DMS114 treated with DMSO at 0.1 percent for 48 hours (cell line): ENCODE data around the gene DPP6.

Experiments
- DNase-seq: peaks from one replicate; lab custom pipeline; 2025; ENCODE audit not compliant: unreplicated experiment; lab: John Stamatoyannopoulos, UW

Gene DPP6

GRCh38 chr7:154441811-154442210, 389.6 kb downstream of the DPP6 start:
- no peak for DNase-seq

GRCh38 chr7:154442939-154443338, 390.7 kb downstream of the DPP6 start:
- no peak for DNase-seq

- no peak for DNase-seq
These were observed 398.3 kb downstream of the DPP6 start for GRCh38 chr7:154450451-154450850.

GRCh38 chr7:154451480-154452457, 399.6 kb downstream of the DPP6 start:
- no peak for DNase-seq

- no peak for DNase-seq
These were observed 411.6 kb downstream of the DPP6 start for GRCh38 chr7:154463794-154464193.

- no peak for DNase-seq
These were observed 417.5 kb downstream of the DPP6 start for GRCh38 chr7:154469652-154470051.

GRCh38 chr7:154472343-154472742, 420.1 kb downstream of the DPP6 start:
- DNase-seq: no peak

GRCh38 chr7:154473360-154473759, 421.2 kb downstream of the DPP6 start:
- DNase-seq: no peak

GRCh38 chr7:154474903-154475520, 422.8 kb downstream of the DPP6 start:
- no peak for DNase-seq

GRCh38 chr7:154475864-154476263, 423.7 kb downstream of the DPP6 start:
- no peak for DNase-seq

- DNase-seq: no peak
These were observed 428.6 kb downstream of the DPP6 start for GRCh38 chr7:154480817-154481216.

GRCh38 chr7:154482863-154483262, 430.7 kb downstream of the DPP6 start:
- no peak for DNase-seq

- no peak for DNase-seq
These were observed 432.2 kb downstream of the DPP6 start for GRCh38 chr7:154484406-154484805.

- no peak for DNase-seq
These were observed 432.7 kb downstream of the DPP6 start for GRCh38 chr7:154484943-154485342.

GRCh38 chr7:154489897-154490296, 437.7 kb downstream of the DPP6 start:
- no peak for DNase-seq

GRCh38 chr7:154493594-154493993, 441.4 kb downstream of the DPP6 start:
- no peak for DNase-seq

GRCh38 chr7:154497751-154498150, 445.6 kb downstream of the DPP6 start:
- no peak for DNase-seq

- peak; percentile 12 for DNase-seq
These were observed 451.9 kb downstream of the DPP6 start for GRCh38 chr7:154503962-154504550.

GRCh38 chr7:154504918-154505317, 452.7 kb downstream of the DPP6 start:
- DNase-seq: no peak

- DNase-seq: no peak
These were observed 453.2 kb downstream of the DPP6 start for GRCh38 chr7:154505362-154505761.

- DNase-seq: no peak
These were observed 457.0 kb downstream of the DPP6 start for GRCh38 chr7:154509192-154509591.
